ENCODE measurements around the gene DGKD. TPM values are rescaled to one million over a fixed set of nuclear protein-coding genes. Genes with fewer than 3 reads are reported as not detected.

The DGKD gene
- total RNA-seq, 1 experiment from 2014 or later, result 52.0 TPM

- no peak overlapping the region for H3K4me3 ChIP-seq (replicated peaks in 1 of 2; ENCODE audit: low read depth in 1 of 2, low read length in 2 of 2)
- DNase-seq (ENCODE audit: low read depth, low spot score), result no peak
- no peaks in the 10 kb centered on the region for H3K4me1 ChIP-seq (ENCODE audit: control insufficient read depth in 1 of 2, insufficient read depth in 2 of 2, low read length in 2 of 2)
- H3K27ac ChIP-seq (ENCODE audit: low read depth, low read length), result no peak overlapping the region
- H2AFZ ChIP-seq (ENCODE audit: low read depth, low read length, poor library complexity, severe bottlenecking), result no peak overlapping the region
- no TSS peak for BruUV-seq (replicated peaks)
- no peak overlapping the region for H3K9ac ChIP-seq (ENCODE audit: low read length)
- TF ChIP-seq FOSL1 (IDR thresholded peaks at IDR 0.05; ENCODE audit: low read depth) (no peak), ZBTB33 (IDR thresholded peaks at IDR 0.05; ENCODE audit: extremely low read depth, insufficient replicate concordance, low read length) (no peak), SRF (IDR thresholded peaks at IDR 0.05; ENCODE audit: low read depth) (no peak), ZNF274 (IDR thresholded peaks at IDR 0.05; ENCODE audit: low read depth, low read length) (no peak), POLR2A (IDR thresholded peaks at IDR 0.05; ENCODE audit: borderline replicate concordance, extremely low read depth, insufficient read depth, insufficient read length) (no peak), ZFX (IDR thresholded peaks at IDR 0.05) (no peak), YY1 (IDR thresholded peaks at IDR 0.05; ENCODE audit: extremely low read depth, insufficient replicate concordance, low read depth, low read length) (no peak), POLR2AphosphoS5 (IDR thresholded peaks at IDR 0.05; ENCODE audit: low read depth, low read length) (no peak), CBX3 (IDR thresholded peaks at IDR 0.05; ENCODE audit: low read depth) (no peak), CTCF (IDR thresholded peaks at IDR 0.05 in 2 of 3, conservative IDR thresholded peaks at IDR 0.05 in 1 of 3; ENCODE audit: borderline replicate concordance in 1 of 3, insufficient read depth in 1 of 3, low read depth in 2 of 3, low read length in 2 of 3) (no peak), EZH2phosphoT487 (IDR thresholded peaks at IDR 0.05; ENCODE audit: borderline replicate concordance) (no peak), EZH2 (IDR thresholded peaks at IDR 0.05) (no peak), ELF1 (IDR thresholded peaks at IDR 0.05; ENCODE audit: borderline replicate concordance, low read depth) (no peak), CEBPB (IDR thresholded peaks at IDR 0.05; ENCODE audit: low read depth) (no peak), EGR1 (IDR thresholded peaks at IDR 0.05; ENCODE audit: low read depth) (no peak), SP1 (IDR thresholded peaks at IDR 0.05; ENCODE audit: low read depth) (no peak), REST (IDR thresholded peaks at IDR 0.05; ENCODE audit: low read depth) (no peak), SIN3A (IDR thresholded peaks at IDR 0.05; ENCODE audit: low read depth) (no peak), JUND (IDR thresholded peaks at IDR 0.05) (no peak), RAD21 (IDR thresholded peaks at IDR 0.05; ENCODE audit: low read depth) (no peak)
- no peaks in the 10 kb centered on the region for H3K9me2 ChIP-seq (ENCODE audit: insufficient read depth)
- ChIA-PET RAD21 (ENCODE audit: low non-redundant PET in 1 of 2, low total read pairs in 2 of 2, uncharacterized antibody in 2 of 2, unreplicated experiment in 2 of 2) (no interaction called here), POLR2A (no interaction called here), CTCF (no interaction called here)
- no peaks in the 10 kb centered on the region for H4K20me1 ChIP-seq (ENCODE audit: insufficient read depth)
- H3K4me2 ChIP-seq (ENCODE audit: low read length), result no peak overlapping the region
- ATAC-seq, result no peak
- peaks cover 26 to 27% of the 10 kb centered on the region in 2 experiments; a peak in 3 of 4 replicates for H3K36me3 ChIP-seq (ENCODE audit: control insufficient read depth in 1 of 2, insufficient read depth in 2 of 2, low read length in 2 of 2)
- no peaks in the 10 kb centered on the region for H3K79me2 ChIP-seq (ENCODE audit: insufficient read depth, low read length)
- intact Hi-C loops (cut with micrococcal nuclease), result no loop called here
- no peaks in the 10 kb centered on the region for H3K27me3 ChIP-seq (ENCODE audit: insufficient read depth, low read length)
- no peaks in the 10 kb centered on the region for H3K9me3 ChIP-seq (ENCODE audit: control insufficient read depth in 1 of 2, insufficient read depth in 1 of 2, low read depth in 1 of 2, low read length in 2 of 2)
Measured at GRCh38 chr2:233459426-233459825, 105.1 kb downstream of the DGKD start.
